HG03575 (cell line): ENCODE results near the gene KREMEN2.
"Not testable (repeated sequence)": the region's sequence is repeated elsewhere in the genome, so short reads cannot be mapped to it uniquely, and the experiment has no call there.

Experiments
- ATAC-seq: cut with Tn5 transposase; IDR thresholded peaks from one replicate; pipeline ENCODE4 v1.9.1; 2021; ENCODE audit not compliant: unreplicated experiment, insufficient number of reproducible peaks, low FRiP score; ENCODE audit errors: extremely low read depth

Gene KREMEN2

GRCh38 chr16:2936436-2937011 lies 27.6 kb upstream of the KREMEN2 start:
- no peak for ATAC-seq

- ATAC-seq, result no peak
Observed at GRCh38 chr16:2937170-2937569, 26.9 kb upstream of the KREMEN2 start.

- ATAC-seq, result no peak
Observed at GRCh38 chr16:2938206-2938605, 25.9 kb upstream of the KREMEN2 start.

- ATAC-seq, result no peak
Observed at GRCh38 chr16:2939968-2940367, 24.1 kb upstream of the KREMEN2 start.

DNA sequence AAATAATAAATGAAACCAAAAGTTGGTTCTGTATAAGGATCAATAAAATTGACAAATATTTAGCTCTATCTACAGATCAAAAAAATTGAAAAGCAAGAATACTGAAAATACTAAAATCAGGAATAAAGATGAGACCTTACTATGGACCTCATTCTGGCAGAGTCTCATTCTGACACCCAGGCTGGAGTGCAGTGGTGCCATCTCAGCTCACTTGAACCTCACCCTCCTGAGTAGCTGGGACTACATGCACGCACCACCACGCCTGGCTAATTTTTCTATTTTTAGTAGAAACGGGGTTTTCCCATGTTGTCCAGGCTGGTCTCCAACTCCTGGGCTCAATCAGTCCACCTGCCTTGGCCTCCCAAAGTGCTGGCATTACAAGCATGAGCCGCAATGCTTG lies 22.0 kb upstream of the KREMEN2 start:
- ATAC-seq, result no peak

GRCh38 chr16:2943716-2944115 lies 20.4 kb upstream of the KREMEN2 start:
- not testable (repeated sequence) for ATAC-seq

DNA sequence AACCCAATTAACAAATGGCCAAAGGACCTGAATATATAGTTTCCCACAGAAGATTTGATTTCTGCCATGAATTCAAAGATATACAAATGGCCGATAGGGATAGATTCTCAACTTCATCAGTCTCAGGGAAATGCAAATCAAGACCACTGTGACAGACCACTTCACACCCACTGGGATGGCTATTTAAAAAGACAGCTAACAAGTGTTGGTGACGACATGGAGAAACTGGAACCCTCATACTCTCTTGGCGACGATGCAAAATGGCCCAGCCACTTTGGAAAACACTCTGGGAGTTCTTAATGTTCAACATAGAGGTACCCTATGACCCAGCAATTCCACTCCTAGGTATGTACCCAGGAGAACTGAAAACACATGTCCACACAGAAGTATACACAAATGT lies 17.4 kb upstream of the KREMEN2 start:
- ATAC-seq, result no peak

DNA sequence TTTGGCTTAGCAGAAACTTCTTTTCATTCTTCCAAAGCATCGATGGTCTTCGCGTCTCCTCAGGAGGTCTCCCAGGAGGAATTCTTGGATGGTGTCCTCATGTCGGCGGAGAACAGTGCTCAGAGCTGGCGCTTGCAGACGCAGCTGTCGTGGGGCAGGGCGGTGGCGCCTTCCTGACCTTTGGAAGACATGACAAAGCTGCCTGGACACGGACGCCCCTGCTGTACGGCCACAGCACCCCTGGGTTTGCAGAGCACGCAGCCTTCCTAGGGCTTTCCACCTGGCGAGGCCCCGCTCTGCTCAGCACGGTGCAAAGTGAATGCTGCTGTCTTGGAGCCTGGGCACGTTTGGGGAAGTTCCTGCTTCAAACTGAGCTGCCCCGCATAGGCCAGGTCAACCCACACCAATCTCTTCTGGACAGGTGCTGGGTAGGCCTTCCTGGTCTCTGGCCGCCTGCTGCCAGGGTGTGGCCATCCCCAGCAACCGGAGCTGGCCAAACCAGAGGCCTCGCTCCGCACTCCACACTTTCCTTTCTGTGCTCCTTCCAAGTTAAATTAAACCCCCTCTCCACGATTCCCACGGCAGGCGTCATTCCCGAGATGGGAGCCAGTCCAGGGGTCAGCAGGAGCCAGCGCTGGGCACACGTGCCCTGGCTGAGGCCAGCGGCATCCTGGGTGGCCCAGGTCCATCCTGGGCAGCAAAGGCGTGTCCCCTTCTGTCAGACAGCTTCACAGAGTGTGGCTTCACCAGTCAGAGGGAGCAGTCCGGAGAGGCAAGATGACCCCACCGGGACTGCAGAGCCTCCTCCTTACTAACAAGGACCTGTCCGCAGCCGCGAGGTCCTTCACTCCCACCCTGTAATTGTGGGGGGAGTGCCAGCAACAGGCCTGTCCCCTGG lies 15.0 kb upstream of the KREMEN2 start:
- no peak for ATAC-seq

DNA sequence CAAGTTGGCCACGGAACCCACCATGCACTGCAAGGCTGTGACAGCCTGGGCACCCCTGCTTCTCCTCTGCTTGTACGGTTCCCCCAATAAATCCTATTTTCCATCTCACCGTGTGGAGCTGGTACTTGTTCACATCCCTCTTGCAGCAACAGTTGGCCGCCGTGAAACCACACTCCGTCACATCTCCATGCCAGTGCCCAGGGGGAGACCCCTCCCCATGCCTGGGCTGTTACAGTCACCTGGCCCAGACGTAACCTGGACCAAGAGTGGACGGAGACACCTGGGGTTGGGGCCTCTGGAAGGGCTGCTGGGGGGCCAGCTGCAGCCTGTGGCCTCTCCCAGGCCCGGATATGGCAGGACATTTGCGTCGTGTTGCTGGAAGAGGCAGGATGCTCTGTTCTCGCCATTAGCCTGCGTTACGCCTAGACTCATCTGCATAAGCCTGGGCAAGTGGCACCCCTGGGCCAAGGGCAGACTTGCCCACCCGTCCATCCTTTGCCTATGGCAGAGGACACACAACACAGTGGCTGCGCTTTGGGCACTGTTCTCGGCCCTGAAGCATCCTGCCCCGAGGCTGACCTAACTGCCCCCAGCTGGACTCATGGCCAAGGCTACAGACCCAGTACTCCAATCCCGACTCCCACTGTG lies 14.2 kb upstream of the KREMEN2 start:
- ATAC-seq, result no peak

- ATAC-seq, result no peak
Observed at GRCh38 chr16:2950353-2950724, 13.7 kb upstream of the KREMEN2 start.

GRCh38 chr16:2950773-2951172 lies 13.3 kb upstream of the KREMEN2 start:
- no peak for ATAC-seq

- no peak for ATAC-seq
Observed at GRCh38 chr16:2952679-2953078, 11.4 kb upstream of the KREMEN2 start.

DNA sequence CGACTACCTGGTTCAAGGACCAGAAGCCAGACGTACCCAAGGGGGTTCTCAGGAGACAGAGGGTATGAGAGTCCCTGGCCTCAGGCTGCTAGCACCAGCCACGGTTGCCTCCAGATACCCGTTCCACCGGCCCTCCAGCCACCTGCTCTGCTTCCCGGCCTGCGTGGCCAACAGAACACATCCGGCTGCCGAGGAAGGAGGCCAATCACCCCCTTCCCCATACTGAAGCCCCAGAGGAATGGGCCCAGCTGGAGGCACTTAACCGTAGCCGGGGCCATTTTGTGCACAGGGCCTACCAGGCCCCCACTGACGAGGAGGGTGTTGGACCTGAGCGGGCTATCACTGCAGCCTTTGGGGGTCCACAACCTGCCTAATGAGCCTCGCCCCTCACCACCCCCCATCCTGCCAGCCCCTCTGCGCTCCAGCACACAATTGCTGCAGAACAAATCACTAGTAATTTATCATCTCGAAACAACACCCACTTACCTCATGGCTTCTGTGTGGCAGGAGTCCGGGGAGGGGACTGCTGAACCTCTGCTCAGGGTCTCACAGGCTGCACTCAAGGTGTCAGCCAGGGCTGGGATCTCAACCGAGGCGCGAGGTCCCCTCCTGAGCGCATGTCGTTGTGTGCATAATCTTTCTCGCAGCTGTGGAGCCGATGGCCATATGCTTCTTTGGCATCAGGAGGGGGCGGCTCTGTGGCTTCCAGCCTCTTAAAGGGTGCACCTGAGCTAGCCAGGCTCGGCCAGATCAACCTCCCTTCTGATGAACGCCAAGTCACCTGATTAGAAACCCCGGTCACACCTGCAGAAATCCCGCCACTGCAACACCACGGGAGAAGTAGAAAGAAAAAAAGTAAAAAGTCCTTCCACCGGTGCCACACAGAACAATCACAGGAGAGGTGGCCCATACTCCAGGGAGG lies 10.1 kb upstream of the KREMEN2 start:
- ATAC-seq, result no peak

- no peak for ATAC-seq
Observed at GRCh38 chr16:2954656-2955381, 9.3 kb upstream of the KREMEN2 start.

- no peak for ATAC-seq
Observed at GRCh38 chr16:2955438-2955778, 8.7 kb upstream of the KREMEN2 start.

DNA sequence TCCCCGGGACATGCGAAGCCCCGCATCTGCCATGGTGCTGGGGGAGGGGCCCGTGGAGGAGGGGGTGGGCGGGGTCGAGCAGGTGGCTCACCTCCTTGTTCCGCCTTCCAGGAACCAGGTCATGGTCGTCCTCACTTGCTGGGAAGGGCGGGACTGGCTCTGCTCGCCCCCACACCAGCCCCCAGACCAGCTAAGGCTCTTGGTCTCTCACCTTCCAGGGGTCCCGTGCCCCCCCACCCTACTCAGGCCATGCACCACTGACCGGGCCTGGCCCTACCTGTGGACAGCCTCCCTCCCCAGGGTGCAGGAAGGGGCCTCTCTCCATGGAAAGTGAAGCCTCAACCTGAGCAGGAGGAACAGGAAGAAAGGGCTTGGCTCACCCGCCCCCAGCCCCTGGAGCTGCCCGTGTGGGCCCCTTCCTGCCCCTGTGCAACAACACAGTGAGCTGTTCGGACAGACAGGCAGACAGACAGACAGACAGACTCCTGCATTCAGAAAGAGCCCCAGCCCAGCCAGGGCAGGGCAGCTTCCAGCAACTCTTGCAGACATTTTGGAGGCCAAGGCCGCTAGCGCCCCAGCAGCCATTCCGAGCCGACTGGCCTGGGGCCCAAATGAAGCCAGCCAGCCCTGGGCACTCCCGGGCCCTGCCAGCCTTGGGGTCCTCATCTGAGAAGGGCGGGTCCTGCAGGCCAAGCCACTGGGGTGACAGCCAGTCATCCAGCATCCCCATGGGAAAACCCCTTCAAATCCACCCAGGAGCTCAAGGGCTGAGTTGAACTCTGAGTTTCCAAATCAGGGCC lies 8.1 kb upstream of the KREMEN2 start:
- no peak for ATAC-seq

GRCh38 chr16:2956579-2956956 lies 7.5 kb upstream of the KREMEN2 start:
- ATAC-seq, result no peak

DNA sequence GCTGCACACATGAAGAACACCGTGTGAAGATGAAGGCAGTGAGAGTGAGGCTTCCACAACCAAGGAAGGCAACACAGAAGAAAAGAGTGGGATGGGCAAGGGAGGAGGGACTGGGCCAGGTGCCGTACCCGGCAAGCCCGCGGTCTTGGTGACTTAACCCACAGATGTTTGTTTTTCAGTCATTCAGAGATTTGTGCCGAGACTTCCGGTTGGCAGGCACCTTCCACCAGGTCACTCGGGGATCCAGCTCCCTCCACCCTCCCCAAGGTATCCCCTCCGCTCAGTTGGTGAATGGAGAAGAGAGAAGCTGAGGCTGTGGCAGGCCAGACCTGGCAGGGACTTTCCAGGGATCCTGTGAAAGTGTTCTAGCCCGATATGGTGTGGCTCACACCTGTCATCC lies 4.9 kb upstream of the KREMEN2 start:
- ATAC-seq, result no peak
